OCI-LY3 (cell line): ENCODE measurements around the gene MPIG6B.

Experiments used
- H2AFZ ChIP-seq: fragments of 200-600, 300-600 bp; shearing (Covaris generic); 2 replicates; pipeline ENCODE4 v1.6.0; 2014; ENCODE audit warnings: antibody characterized with exemption, low read depth, low read length
- H3K27ac ChIP-seq: fragments of 200-600, 300-600 bp; sonication (generic); 2 replicates; pipeline ENCODE4 v1.5.1; 2014; ENCODE audit warnings: mild to moderate bottlenecking, low read length, moderate library complexity, mixed read lengths
- H3K27me3 ChIP-seq: fragments of 200-600, 300-600 bp; sonication (generic); 2 replicates; pipeline ENCODE4 v1.6.1; 2014; ENCODE audit warnings: low read depth, low read length, mixed read lengths
- H3K36me3 ChIP-seq: fragments of 200-600, 300-600 bp; sonication (generic); replicated peaks from 2 replicates; pipeline ENCODE3; 2014; ENCODE audit warnings: low read depth, low read length, mixed read lengths
- H3K4me1 ChIP-seq: fragments of 300-600, 200-600 bp; sonication (generic); 2 replicates; pipeline ENCODE4 v1.6.1; 2014; ENCODE audit warnings: low read length, mixed read lengths
- H3K4me2 ChIP-seq: fragments of 200-600, 300-600 bp; sonication (generic); 2 replicates; pipeline ENCODE4 v1.6.1; 2014; ENCODE audit warnings: low read length, mixed read lengths
- H3K4me3 ChIP-seq: fragments of 300-600, 200-600 bp; sonication (generic); 2 replicates; pipeline ENCODE4 v1.5.1; 2014; ENCODE audit warnings: antibody characterized with exemption, mild to moderate bottlenecking, low read length, moderate library complexity
- H3K79me2 ChIP-seq: fragments of 300-600, 200-600 bp; shearing (Covaris generic); 2 replicates; pipeline ENCODE4 v1.6.1; 2014; ENCODE audit warnings: mild to moderate bottlenecking, low read length, mixed read lengths
- H3K9ac ChIP-seq: fragments of 300-600, 200-600 bp; shearing (Covaris generic); 2 replicates; pipeline ENCODE4 v1.6.0; 2014; ENCODE audit warnings: mild to moderate bottlenecking, low read length, moderate library complexity
- H3K9me3 ChIP-seq: fragments of 200-600, 300-600 bp; shearing (Covaris generic); 2 replicates; pipeline ENCODE4 v1.6.1; 2014; ENCODE audit warnings: low read length, mixed read lengths; ENCODE audit not compliant: insufficient read depth
- H4K20me1 ChIP-seq: fragments of 200-600, 300-600 bp; sonication (generic); 2 replicates; pipeline ENCODE4 v1.6.1; 2016; ENCODE audit warnings: low read length, mixed read lengths; ENCODE audit not compliant: insufficient read depth
- CTCF ChIP-seq: fragments of 200-600, 300-600 bp; sonication (generic); IDR thresholded peaks from 2 replicates; pipeline ENCODE4 v1.5.1; 2014; ENCODE audit warnings: antibody characterized with exemption, low read length, low read depth
- EZH2phosphoT487 ChIP-seq: fragments of 200-600 bp; shearing (Covaris generic); IDR thresholded peaks from 2 replicates; pipeline ENCODE4 v1.6.1; 2018; ENCODE audit warnings: antibody characterized with exemption, mixed run types, low read depth

Gene MPIG6B

GRCh38 chr6:31739639-31740396, 16.6 kb downstream of the MPIG6B start, which contains the start of gene MSH5:
Gene MSH5 (plus strand): TSS chr6:31740005. CDS start chr6:31740467, 462 bp downstream.
- Histone ChIP-seq H3K9me3 (no peaks in the 10 kb centered on the region), H3K9ac (peak within 1 kb of the TSS; percentile 98), H3K27me3 (no peaks in the 10 kb centered on the region), H3K4me2 (peak within 1 kb of the TSS; percentile 98), H3K27ac (peak within 1 kb of the TSS; percentile 98), H3K4me1 (peaks cover 31% of the 10 kb centered on the region), H4K20me1 (no peaks in the 10 kb centered on the region), H3K36me3 (peaks cover 26% of the 10 kb centered on the region), H2AFZ (no peak within 1 kb of the TSS), H3K4me3 (peak within 1 kb of the TSS; percentile 98), H3K79me2 (peaks cover 37% of the 10 kb centered on the region)
- TF ChIP-seq CTCF (no peak), EZH2phosphoT487 (no peak)

- H3K4me1 ChIP-seq = peaks cover 31% of the 10 kb centered on the region
- H3K36me3 ChIP-seq = peaks cover 26% of the 10 kb centered on the region
- H3K79me2 ChIP-seq = peaks cover 30% of the 10 kb centered on the region
- H2AFZ ChIP-seq = no peak overlapping the region
- peak overlapping the region; percentile 98 for H3K4me3 ChIP-seq
- H3K27ac ChIP-seq = peak overlapping the region; percentile 81
- no peaks in the 10 kb centered on the region for H4K20me1 ChIP-seq
- peak overlapping the region; percentile 98 for H3K9ac ChIP-seq
- no peaks in the 10 kb centered on the region for H3K27me3 ChIP-seq
- no peak for TF ChIP-seq EZH2phosphoT487
- TF ChIP-seq CTCF = no peak
- no peaks in the 10 kb centered on the region for H3K9me3 ChIP-seq
- H3K4me2 ChIP-seq = peak overlapping the region; percentile 81
Observed at GRCh38 chr6:31740397-31741223, 17.4 kb downstream of the MPIG6B start.

GRCh38 chr6:31741815-31742214, 18.6 kb downstream of the MPIG6B start:
- H3K4me1 ChIP-seq = peaks cover 28% of the 10 kb centered on the region
- no peak overlapping the region for H3K27ac ChIP-seq
- no peak overlapping the region for H3K4me2 ChIP-seq

More at GRCh38 chr6:31741815-31742214, 18.6 kb downstream of the MPIG6B start:
- TF ChIP-seq EZH2phosphoT487 (no peak), CTCF (no peak)
- peaks cover 17% of the 10 kb centered on the region for H3K79me2 ChIP-seq
- no peak overlapping the region for H3K4me3 ChIP-seq
- no peaks in the 10 kb centered on the region for H4K20me1 ChIP-seq
- no peak overlapping the region for H2AFZ ChIP-seq
- H3K27me3 ChIP-seq = no peaks in the 10 kb centered on the region
- H3K9ac ChIP-seq = no peak overlapping the region
- no peaks in the 10 kb centered on the region for H3K9me3 ChIP-seq
- peaks cover 26% of the 10 kb centered on the region for H3K36me3 ChIP-seq
